ENCODE data around the gene PCDHGA8. TPM values are rescaled to one million over a fixed set of nuclear protein-coding genes. Genes with fewer than 3 reads are reported as not detected.

PCDHGA8 gene
- total and polyA plus RNA-seq, 2 of the 13 experiments (the other 11 are each of a cell fraction or from before 2014, with no cell fraction given), result 0.05 to 0.29 TPM

DNA sequence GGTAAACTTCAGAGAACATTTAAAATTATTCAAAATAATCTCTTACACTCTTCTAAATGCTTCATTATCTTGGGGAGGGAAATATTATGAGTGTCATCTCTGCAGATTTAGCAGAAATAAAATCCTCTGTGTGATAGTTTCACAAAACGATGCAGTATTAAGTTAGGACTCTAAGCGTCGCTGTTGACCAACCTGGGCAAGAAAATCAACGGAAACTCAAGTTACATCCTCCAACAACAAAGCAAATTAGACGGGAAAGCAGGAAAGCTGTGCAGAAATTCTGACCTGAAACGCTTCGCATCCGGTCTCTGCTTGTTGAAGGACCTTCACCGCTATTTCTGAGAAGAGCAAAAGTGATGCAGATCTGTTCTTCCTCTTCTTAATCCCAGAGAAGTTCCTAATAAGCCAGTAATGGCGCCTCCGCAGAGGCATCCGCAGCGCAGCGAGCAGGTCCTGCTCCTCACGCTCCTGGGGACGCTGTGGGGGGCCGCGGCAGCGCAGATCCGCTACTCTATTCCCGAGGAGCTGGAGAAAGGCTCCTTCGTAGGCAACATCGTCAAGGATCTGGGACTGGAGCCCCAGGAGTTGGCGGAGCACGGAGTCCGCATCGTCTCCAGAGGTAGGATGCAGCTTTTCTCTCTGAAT is 18.6 kb upstream of the PCDHGA8 start, which contains the start of gene PCDHGA6:
TSS of gene PCDHGA6 (plus strand) at position 219 of the 645 bp plus-strand sequence. CDS start at position 412, 193 bp downstream.
- peaks cover 53% of the 10 kb centered on the region for H3K9me3 ChIP-seq (ENCODE audit: low read length)
- H3K79me2 ChIP-seq (ENCODE audit: insufficient read depth, low read length), result no peaks in the 10 kb centered on the region
- no peaks in the 10 kb centered on the region for H3K36me3 ChIP-seq (replicated peaks in 1 of 2; ENCODE audit: control insufficient read depth in 1 of 2, insufficient read depth in 2 of 2, low read length in 2 of 2)
- intact Hi-C loops (cut with micrococcal nuclease; ENCODE audit: unreplicated experiment) (no loop called here), in situ Hi-C loops (cut with HindIII; ENCODE audit: extremely low pct_ligation_motif_present, low pct_unique_long_range_greater_than_20kb) (no loop called here)
- BruUV-seq (replicated peaks), result no TSS peak
- no peak within 1 kb of the TSS for H3K27ac ChIP-seq (ENCODE audit: extremely low read length, insufficient read depth, low read length)
- TF ChIP-seq MYNN (CRISPR knock-in tag; IDR thresholded peaks at IDR 0.05; ENCODE audit: low read depth) (no peak), STAG1 (CRISPR knock-in tag; IDR thresholded peaks at IDR 0.05) (peak; percentile 30; the same call in 1 of the 2 replicates), PHF21A (CRISPR knock-in tag; IDR thresholded peaks at IDR 0.05) (no peak), CENPX (CRISPR knock-in tag; IDR thresholded peaks at IDR 0.05) (no peak)
- ATAC-seq (no peak), FAIRE-seq (no peak), DNase-seq (ENCODE audit: low spot score) (no peak)
- H3K9ac ChIP-seq (ENCODE audit: insufficient read depth, low read depth, low read length), result no peak within 1 kb of the TSS
- WGBS (ENCODE audit: low lambda C conversion rate), result 72% methylated on average over 22 of the region's 27 CpGs
- ChIA-PET POLR2A (no interaction called here), CTCF (ENCODE audit: low intra/inter-chr PET ratio, low total read pairs) (no interaction called here)
- no peaks in the 10 kb centered on the region for H3K4me1 ChIP-seq (ENCODE audit: insufficient read depth, low read length)
- H3K27me3 ChIP-seq (ENCODE audit: control insufficient read depth in 1 of 2, insufficient read depth in 2 of 2, low read length in 2 of 2), result no peaks in the 10 kb centered on the region
- H3K4me2 ChIP-seq (ENCODE audit: low read depth, low read length), result no peak within 1 kb of the TSS
- no peak within 1 kb of the TSS for H2AFZ ChIP-seq (ENCODE audit: low read length)
- no peaks in the 10 kb centered on the region for H4K20me1 ChIP-seq (ENCODE audit: insufficient read depth, low read length)
- no peak within 1 kb of the TSS for H3K4me3 ChIP-seq (replicated peaks in 1 of 3; ENCODE audit: insufficient read depth in 1 of 3, low read depth in 2 of 3, low read length in 3 of 3)

DNA sequence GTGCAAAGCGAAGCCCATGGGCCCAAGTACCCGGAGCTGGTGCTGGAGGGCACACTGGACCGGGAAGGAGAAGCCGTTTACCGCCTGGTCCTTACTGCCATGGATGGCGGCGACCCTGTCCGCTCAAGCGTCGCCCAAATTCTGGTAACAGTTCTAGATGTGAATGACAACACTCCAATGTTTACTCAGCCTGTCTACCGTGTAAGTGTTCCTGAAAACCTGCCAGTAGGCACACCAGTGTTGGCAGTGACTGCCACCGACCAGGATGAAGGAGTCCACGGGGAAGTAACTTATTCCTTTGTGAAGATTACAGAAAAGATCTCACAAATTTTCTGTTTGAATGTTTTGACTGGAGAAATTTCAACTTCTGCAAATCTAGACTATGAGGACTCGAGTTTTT is 17.8 kb upstream of the PCDHGA8 start:
- 32% methylated on average over 4 of the region's 14 CpGs for WGBS (ENCODE audit: low lambda C conversion rate)
- ChIA-PET POLR2A (no interaction called here), CTCF (ENCODE audit: low intra/inter-chr PET ratio, low total read pairs) (no interaction called here)
- in situ Hi-C loops (cut with HindIII; ENCODE audit: extremely low pct_ligation_motif_present, low pct_unique_long_range_greater_than_20kb) (no loop called here), intact Hi-C loops (cut with micrococcal nuclease; ENCODE audit: unreplicated experiment) (no loop called here)
- Histone ChIP-seq H3K27me3 (ENCODE audit: control insufficient read depth in 1 of 2, insufficient read depth in 2 of 2, low read length in 2 of 2) (no peaks in the 10 kb centered on the region), H3K79me2 (ENCODE audit: insufficient read depth, low read length) (no peaks in the 10 kb centered on the region), H3K4me3 (replicated peaks in 1 of 3; ENCODE audit: insufficient read depth in 1 of 3, low read depth in 2 of 3, low read length in 3 of 3) (no peak overlapping the region), H3K4me2 (ENCODE audit: low read depth, low read length) (no peak overlapping the region), H3K9ac (ENCODE audit: insufficient read depth, low read depth, low read length) (no peak overlapping the region), H2AFZ (ENCODE audit: low read length) (no peak overlapping the region), H4K20me1 (ENCODE audit: insufficient read depth, low read length) (no peaks in the 10 kb centered on the region), H3K9me3 (ENCODE audit: low read length) (peaks cover 53% of the 10 kb centered on the region), H3K36me3 (replicated peaks in 1 of 2; ENCODE audit: control insufficient read depth in 1 of 2, insufficient read depth in 2 of 2, low read length in 2 of 2) (no peaks in the 10 kb centered on the region), H3K4me1 (ENCODE audit: insufficient read depth, low read length) (no peaks in the 10 kb centered on the region), H3K27ac (ENCODE audit: extremely low read length, insufficient read depth, low read length) (no peak overlapping the region)
- no peak for ATAC-seq
- no peak for TF ChIP-seq KDM5A (IDR thresholded peaks at IDR 0.05; ENCODE audit: borderline replicate concordance, low read length)
- TF ChIP-seq RCOR2 (CRISPR knock-in tag; IDR thresholded peaks at IDR 0.05), result no peak
- no peak for TF ChIP-seq NRL (CRISPR knock-in tag; IDR thresholded peaks at IDR 0.05; ENCODE audit: borderline replicate concordance)
- TF ChIP-seq, protein P1, sequence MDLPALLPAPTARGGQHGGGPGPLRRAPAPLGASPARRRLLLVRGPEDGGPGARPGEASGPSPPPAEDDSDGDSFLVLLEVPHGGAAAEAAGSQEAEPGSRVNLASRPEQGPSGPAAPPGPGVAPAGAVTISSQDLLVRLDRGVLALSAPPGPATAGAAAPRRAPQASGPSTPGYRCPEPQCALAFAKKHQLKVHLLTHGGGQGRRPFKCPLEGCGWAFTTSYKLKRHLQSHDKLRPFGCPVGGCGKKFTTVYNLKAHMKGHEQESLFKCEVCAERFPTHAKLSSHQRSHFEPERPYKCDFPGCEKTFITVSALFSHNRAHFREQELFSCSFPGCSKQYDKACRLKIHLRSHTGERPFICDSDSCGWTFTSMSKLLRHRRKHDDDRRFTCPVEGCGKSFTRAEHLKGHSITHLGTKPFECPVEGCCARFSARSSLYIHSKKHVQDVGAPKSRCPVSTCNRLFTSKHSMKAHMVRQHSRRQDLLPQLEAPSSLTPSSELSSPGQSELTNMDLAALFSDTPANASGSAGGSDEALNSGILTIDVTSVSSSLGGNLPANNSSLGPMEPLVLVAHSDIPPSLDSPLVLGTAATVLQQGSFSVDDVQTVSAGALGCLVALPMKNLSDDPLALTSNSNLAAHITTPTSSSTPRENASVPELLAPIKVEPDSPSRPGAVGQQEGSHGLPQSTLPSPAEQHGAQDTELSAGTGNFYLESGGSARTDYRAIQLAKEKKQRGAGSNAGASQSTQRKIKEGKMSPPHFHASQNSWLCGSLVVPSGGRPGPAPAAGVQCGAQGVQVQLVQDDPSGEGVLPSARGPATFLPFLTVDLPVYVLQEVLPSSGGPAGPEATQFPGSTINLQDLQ (CRISPR knock-in tag; IDR thresholded peaks at IDR 0.05), result no peak
- TF ChIP-seq ARNT (IDR thresholded peaks at IDR 0.05), result no peak
- TF ChIP-seq SP140L (CRISPR knock-in tag; IDR thresholded peaks at IDR 0.05; ENCODE audit: borderline replicate concordance), result no peak
- TF ChIP-seq ZSCAN9 (CRISPR knock-in tag; IDR thresholded peaks at IDR 0.05; ENCODE audit: borderline replicate concordance), result no peak
- TF ChIP-seq, protein P2, sequence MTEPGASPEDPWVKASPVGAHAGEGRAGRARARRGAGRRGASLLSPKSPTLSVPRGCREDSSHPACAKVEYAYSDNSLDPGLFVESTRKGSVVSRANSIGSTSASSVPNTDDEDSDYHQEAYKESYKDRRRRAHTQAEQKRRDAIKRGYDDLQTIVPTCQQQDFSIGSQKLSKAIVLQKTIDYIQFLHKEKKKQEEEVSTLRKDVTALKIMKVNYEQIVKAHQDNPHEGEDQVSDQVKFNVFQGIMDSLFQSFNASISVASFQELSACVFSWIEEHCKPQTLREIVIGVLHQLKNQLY (CRISPR knock-in tag; IDR thresholded peaks at IDR 0.05), result no peak
- TF ChIP-seq, protein P3, sequence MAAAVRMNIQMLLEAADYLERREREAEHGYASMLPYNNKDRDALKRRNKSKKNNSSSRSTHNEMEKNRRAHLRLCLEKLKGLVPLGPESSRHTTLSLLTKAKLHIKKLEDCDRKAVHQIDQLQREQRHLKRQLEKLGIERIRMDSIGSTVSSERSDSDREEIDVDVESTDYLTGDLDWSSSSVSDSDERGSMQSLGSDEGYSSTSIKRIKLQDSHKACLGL (CRISPR knock-in tag; IDR thresholded peaks at IDR 0.05), result no peak
- no peak for TF ChIP-seq ATF1 (CRISPR knock-in tag; IDR thresholded peaks at IDR 0.05)
- DNase-seq (ENCODE audit: low spot score), result no peak
- no TSS peak for BruUV-seq (replicated peaks)
- FAIRE-seq, result no peak

All from HepG2 (cell line).